HG03135 (cell line): ENCODE measurements around the gene FAT3.

Source experiments
- ATAC-seq: cut with Tn5 transposase; IDR thresholded peaks from one replicate; pipeline ENCODE4 v1.9.1; 2021; ENCODE audit warnings: mild to moderate bottlenecking, moderate library complexity; ENCODE audit not compliant: unreplicated experiment

Gene FAT3

DNA sequence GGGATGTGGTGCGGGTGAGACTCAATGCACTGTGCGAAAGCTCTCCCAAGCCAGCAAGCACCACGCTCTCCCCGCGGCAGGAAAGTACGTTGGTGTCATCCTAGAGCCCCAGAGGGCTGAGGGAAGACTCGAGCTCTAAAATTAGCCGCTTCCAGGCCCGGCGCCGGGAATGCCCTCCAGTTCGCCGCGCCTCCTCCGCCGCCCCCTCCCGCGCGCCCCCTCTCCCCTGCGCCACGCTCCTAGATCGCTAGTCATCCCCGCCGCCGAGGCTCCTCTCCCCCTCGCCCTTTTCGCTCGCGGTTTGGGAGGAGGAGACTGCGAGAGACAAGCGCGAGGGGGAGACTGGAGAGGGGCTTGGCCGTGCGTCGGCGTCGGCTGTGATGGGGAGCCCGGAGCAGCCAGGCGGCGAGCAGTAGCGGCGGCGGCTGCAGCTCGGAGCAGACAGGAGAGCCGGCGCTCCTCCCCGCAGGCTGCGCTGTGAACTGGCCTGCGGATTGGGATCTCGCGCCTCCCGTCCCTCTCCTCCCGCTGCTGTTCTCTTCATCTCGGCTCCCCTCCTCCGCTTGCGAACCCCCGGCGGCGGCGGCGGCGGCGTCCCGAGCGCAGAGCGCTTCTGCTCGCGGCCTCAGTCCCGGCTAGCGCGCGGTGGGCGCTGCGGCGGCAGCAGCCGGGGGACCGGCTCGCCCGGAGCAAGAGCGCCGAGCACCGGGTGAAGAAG lies at the start of gene FAT3:
Gene FAT3, plus strand, starts transcription at position 412 of the 718 bp plus-strand sequence. CDS start 127,295 bp downstream, outside the sequence.
- no peak for ATAC-seq

DNA sequence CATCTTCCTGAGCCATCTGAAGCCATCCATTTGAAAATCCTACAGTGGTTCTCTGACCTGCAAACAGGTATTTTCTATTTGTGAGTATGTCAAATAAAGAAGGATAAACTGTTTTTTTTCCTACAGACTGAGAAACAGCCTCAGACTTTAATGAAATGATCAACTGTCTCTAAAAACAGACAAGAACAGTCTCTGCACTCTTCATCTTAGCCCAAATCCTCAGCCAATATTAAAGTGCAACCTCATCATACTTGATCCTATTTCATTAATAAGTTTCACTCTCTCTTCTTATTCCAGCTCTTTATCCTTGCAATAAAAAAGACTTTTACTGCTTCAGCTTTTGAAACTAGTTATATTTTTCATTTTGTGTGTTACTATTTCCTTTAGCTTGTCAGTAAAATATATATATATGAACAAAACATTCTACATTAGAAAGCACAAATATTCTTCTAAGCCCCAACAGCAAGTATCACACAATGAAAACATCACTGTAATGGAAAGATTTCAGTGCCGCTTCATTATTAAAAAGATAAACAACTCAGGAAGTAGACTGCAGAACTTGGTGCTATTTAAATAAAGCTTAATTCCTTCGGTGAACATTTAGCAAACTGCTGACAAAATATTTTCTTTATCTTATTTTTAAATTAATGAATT lies 45.5 kb upstream of the FAT3 start:
- ATAC-seq, result no peak

DNA sequence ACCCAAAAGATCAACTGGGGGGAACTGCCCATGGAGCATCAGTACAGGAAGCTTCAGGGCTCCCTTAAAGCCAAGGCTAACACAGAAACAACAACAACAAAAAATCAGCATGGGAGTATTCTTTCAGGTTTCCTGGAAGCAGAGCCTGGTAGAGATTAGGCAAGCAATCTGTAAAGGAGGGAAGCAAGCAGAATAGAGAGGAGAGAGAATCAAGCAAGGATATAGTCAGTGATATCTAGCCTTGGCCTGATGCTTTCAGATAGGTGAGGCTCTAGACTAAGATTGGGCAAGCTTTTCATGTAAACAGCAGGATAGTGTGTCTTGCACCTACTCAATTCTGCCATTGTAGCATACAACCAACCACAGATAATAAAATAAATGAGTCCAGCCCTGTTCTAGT lies 44.4 kb upstream of the FAT3 start:
- no peak for ATAC-seq

DNA sequence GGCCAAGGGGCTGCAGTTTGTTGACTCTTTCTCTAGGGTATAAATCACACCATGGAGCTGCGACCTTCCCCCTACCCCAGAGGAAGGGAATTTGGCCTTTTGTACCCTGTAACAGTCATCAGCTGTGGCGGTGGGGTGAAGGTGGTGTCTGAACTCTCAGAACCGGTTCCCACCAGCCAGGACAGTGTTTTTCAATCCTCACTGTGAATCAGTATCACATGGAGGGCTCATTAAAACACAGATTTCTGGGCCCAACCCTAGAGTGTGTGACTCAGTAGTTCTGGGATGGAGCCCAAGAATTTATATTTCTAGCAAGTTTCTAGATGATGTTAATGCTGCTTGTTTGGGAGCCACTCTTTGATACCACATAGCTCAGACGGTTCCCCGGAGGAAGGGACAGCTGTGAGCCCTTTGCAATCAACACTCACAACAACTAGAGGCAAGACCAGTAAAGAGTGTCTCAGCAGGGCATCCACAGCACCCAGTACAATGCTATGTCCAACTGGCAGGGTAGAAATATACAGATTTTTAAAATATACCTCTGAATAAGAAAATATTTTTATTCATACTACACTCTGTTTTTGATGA lies 43.9 kb upstream of the FAT3 start:
- no peak for ATAC-seq

DNA sequence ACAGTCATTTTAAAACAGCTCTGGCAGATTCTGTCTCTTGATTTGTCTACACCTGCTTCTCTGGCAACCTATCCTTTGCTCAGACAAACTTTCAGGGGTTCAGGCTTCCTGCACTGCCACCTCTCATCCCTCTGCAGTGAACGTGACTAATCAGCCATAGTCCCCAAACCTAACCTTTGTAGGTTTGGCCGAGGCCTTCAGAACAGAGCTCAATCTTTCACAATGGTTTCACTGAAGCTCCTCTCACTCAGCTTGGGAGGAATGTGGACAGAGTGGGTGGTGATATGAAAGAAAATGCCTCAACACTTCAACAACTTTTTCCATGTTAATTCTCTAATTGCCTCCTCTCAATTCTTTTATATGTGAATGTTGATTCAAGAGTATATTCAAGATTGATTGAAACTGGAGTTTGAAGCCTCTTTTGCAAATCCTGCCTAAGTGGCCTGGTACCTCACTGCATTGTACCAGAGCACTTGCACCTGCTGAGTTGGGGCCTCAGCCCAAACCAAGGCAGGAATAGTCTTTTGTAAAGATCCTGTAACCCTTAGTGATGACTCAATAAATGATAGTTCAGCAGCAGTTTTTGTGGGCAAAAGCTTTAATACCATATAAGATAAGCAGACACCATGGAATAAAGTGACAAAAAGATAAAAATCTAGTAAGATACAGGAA lies 33.9 kb upstream of the FAT3 start:
- no peak for ATAC-seq

DNA sequence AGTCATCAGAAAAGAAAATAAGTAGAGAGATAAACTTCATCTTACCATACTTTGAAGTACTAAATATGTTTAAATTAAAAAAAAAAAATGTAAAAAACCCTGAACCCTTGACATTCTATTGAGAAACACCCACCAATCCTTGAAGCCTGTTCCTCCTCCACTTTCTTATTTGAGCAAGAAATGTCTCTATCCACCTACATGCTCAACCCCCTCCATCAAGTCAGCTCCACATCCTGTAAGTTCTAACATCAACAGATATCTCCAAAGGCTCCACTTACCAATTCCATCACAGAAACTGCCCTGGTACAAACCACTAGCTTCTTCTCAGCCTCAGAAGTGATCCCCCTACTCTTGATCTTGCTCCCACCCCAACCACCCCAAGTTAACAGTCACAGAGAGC lies 32.5 kb upstream of the FAT3 start:
- no peak for ATAC-seq

DNA sequence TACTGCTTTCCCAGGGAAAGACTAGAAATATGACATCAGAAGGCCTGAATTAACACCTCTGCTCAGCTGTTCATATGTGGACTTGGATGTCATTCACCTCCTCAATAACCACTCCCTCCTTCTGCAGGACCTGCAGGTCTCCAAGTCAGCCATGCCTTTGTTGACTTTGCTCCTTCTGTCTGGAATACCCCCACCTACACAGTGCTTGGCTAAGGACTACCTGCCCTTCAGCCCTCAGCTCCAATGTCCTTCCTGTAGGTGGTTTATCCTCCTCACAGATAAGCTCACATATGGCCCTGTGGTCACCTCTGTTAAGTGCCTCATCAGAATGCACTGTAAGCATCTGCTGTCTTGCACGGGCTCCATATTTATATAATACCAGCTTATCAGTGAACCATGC lies 26.4 kb upstream of the FAT3 start:
- ATAC-seq, result no peak

DNA sequence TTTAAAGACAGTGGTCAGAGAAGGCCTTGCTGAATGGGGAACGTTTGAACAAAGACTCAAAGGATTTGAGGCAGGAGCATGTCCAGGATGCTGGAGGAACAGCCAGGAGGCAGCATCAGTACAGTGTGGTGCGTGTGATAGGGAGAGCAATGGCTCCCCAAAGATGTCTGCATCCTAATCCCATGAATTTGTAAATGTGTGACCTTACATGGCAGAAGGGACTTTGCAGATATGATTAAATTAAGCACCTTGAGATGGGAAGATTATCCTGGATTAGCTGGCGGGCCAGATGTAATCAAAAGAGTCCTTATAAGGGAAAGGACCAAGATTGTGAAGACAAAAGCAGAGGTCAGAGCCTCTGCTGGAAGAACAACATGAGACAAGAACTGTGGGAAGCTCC lies 24.6 kb upstream of the FAT3 start:
- ATAC-seq, result no peak

DNA sequence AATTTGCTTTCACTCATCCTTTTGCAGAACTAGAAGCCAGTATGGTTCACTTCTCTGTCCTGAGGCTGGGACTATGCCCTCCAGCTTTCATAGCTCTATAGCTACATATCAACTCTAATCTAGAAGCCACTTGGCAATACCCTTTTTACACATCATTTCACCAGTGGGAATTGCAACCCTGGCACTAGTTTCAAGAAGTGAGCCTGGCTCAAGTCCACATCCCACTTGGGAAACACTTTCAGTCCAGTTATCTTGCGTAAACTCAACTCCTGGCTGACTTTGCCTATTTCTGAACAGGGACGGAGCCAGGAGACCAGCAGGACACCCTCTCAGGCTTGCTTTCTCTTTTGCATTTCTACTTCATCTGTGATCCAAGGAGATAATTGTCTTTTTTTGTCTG lies 19.9 kb upstream of the FAT3 start:
- ATAC-seq, result no peak

DNA sequence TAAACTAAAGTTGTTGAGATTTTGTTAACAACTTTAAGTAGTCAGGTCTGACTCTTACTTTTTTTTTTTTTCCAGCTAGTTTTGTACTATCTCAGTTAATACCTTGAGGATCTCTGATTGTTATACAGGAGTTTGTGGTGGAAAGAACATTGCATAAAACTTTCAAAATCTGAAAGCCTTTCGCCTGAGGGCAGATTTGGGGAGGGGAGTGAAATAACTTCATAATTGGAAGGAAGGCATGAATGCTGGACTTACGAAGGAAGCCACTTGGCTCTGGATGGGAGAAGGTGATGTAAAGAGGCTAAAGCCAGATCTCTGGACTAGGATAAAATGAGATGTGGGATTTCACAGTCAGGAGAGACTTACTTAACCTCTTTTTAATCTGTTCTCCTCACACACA lies 18.2 kb upstream of the FAT3 start:
- no peak for ATAC-seq

DNA sequence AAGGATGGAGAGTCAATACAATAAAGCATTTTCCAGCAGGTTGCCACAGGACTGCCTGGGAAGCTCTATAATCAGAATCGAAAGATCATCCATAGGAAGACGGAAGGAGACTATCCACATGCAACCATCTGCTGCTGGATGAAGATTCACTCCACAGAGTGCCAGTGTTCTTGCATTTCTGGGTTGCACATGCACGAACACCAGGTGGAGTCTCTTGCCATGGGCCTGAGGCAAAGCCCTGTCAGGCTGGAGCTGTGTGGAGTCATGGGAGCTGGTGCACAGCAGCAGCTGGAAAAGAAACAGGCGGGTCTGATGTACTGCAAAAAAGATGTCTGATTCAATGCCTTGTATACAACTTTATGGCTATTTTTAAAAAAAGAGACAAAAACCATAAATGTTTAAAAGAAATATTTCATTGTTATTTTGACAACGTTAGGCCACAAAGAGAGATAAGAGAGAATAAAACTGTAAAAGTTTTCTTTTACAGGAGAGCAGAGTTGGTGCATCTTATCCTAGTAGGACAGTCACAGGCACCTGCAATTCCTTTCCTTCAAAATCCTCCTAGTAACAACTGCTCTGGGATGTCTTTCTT lies 12.9 kb upstream of the FAT3 start:
- ATAC-seq, result no peak

DNA sequence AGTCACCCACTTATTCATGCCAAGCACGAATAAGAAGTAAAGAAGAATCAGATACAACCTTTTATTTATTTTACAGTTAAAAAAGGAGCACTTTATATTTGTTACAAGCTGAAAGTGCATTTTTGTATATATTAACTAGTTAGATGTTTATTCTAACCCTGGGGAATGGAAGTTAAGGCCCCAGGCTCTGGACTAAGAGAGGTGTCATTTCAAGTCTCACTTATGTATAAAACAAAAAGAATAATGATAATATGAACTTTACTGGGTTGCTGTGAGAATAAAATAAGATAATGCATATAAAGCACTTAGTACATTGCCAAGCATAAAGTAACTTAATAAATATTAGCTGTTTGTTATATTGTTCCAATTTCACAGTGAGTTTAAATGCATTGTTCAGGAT lies 12.1 kb upstream of the FAT3 start:
- ATAC-seq, result no peak

DNA sequence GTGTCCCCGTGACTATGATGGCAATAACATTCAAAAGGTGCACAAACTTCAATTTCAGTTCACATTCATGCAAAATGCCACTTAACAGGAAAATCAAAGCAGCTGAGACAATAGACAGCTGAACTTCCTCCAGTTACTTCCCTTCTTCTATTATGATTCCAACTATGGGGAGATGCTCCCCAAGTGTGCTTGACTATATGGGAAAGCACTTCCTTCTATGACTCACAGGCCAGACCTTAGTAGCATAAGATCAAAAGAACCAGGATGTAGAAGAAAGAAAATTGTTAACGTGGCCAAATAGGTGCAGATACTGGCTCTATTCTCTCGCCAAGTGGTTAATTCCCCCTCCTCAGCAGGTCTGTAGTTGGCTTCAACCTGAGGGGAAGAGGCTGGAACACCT lies 7.8 kb upstream of the FAT3 start:
- ATAC-seq, result no peak

DNA sequence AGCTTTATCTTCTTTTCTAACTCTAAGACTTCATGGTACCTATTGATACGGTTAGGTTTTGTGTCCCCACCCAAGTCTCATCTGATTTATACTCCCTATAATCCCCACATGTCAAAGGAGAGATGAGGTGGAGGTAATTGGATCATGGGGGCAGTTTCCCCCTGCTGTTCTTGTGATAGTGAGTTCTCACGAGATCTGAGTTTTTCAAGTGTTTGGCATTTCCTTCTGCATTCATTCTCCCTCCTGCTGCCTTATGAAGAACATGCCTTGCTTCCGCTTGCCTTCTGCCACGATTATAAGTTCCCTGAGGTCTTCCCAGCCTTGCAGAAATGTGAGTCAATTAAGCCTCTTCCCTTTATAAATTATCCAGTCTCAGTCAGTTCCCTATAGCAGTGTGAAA lies 5.1 kb upstream of the FAT3 start:
- ATAC-seq, result no peak

DNA sequence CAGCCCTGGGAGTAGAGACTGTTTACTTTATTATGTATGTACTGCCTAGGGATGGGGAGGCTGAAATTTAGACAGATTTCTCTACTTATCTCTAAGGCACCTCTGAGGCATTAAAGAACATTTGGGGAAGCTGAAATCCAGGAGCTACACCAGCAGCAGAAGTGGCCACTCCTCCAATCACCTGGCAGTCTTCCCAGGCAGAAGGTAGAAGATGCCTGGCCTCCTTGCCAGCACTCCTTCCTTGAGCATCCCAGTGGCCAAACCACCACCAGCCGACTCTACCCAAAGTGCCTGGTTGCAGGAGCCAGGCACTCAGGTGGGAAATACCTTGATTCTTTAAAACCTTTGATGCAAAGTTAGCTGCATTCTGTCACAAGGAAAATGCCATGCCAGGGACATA lies 1.9 kb upstream of the FAT3 start:
- ATAC-seq, result no peak

DNA sequence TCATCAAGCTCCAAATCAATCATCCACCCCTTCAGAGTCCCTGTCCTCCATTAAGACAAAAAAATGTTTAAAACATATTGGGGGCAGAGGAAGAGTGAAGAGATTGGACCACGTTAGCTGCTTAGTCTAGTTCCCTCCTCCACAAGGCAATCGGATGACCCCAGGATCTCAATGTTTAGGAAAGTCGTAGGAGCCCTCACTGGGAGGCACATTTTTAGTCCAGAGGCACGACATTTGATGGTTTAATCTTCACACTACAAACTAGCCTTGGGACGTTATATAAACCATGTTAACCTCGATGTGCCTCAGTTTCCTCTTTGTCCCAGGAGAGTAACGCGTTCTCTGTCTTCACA lies 588 bp upstream of the FAT3 start:
- ATAC-seq, result no peak

DNA sequence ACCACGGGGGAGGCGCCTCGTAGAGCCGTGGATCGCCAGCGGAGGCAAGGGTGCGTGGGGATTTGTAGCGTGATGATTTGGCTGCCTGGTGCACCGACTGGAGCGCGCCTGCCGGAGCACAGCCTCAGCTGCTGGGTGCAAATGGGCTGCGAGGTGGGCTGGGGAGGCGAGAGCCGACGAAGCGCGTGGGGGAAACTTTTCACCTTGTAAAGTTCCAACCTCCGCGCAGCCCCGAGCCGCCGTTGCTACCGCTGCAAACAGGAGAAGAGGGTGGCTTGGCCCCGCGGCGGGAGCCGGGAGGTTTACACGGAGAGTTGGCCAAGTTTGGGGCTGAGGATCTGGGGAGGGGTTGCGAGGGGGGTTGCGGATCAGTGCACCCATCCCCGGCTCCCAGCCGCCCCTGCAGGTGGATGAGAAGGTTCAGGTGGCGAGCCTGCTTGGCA lies 528 bp downstream of the FAT3 start:
- ATAC-seq, result no peak

DNA sequence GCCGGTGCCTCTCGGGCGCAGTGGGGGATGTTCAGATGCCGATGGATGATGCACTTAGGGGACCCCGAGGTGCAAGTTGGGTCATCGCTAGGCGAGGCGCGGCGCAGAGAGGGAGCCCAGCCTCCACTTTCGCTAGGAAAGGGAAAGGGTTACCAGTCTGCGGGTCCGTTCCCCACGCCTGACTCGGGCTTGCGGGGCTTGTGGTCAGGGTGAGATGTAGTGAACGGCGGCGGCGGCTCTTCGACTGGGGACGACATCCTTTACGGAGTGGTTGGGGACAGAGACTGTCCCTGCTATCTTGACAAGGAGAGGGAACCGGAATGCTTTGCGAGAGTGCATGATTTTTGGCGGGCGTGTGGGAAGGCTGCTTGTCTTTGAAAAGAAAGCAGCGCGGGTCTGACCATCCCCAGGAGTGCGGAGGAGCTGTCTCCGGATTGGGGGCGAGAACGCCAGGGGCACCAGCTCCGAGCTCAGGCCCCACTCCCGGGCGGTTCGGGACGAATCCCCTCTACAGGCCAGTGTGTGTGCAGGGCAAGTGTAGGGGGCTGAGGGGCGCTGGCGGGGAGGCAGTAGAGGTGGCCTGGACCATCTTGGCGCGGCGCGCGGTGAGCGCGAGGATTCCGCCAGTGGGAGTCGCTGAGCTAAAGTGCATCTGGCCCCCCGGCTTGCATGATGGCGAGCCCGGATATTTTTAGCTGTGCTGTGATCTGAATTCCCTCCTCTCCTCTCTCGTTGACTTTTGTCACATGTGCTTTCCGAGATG lies 1.1 kb downstream of the FAT3 start:
- ATAC-seq, result no peak

DNA sequence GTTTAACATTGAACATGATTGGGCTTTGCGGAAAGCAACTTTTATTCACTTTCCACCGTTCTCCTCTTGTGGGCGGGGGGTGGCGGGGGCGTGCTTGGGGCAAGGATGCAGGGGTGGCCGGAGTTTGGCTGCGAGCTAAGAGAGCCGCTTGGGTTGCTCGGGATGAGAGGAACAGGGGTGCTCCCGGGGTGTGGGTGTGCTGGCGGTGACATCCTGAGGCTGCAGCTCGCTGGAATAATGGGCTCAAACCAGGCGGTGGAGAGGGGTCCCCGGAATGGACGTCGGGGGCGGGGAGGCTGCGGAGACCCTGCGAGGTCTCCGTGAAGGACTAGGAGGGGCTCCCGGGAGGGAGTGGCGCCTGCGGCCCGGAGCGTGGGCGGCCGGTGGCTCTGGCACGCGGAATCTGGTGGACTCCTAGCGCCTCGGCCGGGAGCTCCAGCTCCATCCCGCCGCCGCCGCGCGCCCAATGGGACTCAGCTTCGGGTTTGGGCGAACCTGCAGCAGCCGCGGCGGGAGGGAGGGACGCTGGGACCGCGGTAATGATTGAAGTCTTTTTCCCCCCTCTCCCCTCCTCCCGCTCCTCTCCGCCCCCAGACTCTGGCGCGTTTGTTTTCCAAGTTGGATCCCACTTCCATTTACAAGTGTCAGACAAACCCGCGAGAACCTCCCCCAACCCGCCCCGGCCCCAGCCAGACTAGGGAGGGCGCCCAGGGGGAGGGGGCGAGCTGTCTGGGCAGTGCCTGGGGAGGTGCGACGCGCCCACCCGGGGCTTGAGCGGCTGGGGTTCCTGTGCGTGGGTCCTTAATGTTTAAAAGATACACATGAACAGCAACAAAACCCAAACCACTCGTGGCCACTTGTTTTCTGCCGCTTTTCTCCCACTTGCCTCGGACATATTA lies 2.0 kb downstream of the FAT3 start:
- ATAC-seq, result no peak
